GM19351 (cell line): Measurements from ENCODE around the gene MBD3L1.

Experiments
- ATAC-seq: cut with Tn5 transposase; IDR thresholded peaks from one replicate; pipeline ENCODE4 v1.9.1; 2021; ENCODE audit warnings: mild to moderate bottlenecking, moderate library complexity; ENCODE audit not compliant: unreplicated experiment

Gene MBD3L1

DNA sequence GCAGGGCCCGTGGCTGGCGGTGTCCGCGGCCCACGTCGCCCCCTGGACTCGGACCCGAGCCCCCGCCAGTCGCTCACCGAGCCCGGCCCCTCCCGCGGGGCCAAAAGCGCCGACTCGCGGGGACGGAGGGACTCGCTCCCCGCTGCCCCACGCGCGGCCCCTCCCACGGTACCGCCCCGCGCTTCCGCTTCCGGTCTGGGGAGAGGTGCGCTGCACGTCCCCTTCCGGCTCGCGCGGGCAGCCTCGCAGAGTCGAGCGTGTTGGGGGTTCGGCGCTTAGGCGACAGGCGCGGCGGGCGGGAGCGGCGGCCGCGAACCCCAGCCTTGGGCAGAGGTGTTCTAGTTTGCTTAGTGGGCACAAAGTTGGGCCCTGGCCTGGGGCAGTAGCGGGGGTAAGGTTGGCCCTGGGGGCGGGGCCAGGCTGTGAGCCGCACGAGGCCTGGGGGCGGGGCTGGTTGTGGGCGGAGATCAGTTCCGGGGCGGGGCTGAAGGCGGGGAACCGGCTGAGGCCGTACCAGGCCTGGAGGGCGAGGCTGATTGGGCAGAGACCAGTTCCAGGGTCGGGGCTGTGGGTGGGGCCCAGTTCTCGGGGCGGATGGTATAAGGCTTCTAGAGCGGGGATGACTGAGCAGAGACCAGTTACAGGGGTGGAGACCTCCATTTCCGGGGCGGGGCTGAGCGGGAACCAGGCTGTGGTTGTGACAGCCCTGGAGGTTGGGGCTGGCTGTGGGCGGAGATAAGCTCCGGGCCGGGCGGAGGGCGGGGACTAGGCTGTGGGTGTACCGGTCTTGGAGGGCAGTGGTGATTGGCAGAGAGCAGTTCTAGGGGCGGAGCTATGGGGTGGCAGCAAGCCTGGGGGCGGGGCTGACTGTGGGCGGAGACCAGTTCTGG lies at the start of gene MBD3L1, which contains the start of gene ZNF558:
TSS of gene MBD3L1 (plus strand) at position 246 of the 890 bp plus-strand sequence. CDS start 10,302 bp downstream, outside the sequence.
TSS of gene ZNF558 (minus strand) at position 173 of the 890 bp plus-strand sequence. CDS start 9,645 bp downstream, outside the sequence.
- ATAC-seq, result peak; percentile 83

DNA sequence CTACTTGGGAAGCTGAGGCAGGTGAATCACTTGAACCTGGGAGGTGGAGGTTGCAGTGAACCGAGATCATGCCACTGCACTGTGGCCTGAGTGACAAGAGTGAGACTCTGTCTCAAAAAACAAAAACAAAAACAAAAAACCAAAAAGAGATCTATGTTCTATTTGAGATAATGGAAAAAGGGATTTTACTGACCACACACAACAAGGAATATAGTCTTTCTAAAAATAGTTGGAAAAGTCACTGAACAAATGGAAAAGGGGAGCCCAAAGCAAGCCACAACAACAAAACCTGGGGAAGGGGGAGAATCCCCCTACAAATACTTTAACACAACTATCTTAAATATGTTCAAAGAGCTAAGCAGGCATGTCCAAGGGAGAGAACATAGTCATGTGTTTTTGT lies 37.4 kb upstream of the MBD3L1 start:
- ATAC-seq, result no peak

DNA sequence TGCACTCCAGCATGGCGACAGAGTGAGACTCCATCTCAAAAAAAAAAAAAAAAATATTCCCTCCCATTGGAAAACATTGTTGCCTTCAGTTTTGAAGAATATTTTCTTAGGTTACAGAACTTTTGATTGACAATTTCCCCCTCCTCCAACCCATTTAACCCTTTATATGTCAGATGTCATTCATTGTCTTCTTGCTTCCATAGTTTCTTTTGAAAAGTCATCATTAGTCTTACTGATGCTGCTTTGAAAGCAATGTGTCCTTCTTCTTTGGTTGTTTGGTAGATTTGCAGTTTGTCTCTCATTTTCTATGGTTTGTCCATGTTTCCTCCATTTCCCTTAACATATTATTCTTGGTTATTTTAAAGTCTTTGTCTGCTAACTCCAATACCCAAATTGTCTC lies 25.5 kb upstream of the MBD3L1 start:
- ATAC-seq, result no peak

DNA sequence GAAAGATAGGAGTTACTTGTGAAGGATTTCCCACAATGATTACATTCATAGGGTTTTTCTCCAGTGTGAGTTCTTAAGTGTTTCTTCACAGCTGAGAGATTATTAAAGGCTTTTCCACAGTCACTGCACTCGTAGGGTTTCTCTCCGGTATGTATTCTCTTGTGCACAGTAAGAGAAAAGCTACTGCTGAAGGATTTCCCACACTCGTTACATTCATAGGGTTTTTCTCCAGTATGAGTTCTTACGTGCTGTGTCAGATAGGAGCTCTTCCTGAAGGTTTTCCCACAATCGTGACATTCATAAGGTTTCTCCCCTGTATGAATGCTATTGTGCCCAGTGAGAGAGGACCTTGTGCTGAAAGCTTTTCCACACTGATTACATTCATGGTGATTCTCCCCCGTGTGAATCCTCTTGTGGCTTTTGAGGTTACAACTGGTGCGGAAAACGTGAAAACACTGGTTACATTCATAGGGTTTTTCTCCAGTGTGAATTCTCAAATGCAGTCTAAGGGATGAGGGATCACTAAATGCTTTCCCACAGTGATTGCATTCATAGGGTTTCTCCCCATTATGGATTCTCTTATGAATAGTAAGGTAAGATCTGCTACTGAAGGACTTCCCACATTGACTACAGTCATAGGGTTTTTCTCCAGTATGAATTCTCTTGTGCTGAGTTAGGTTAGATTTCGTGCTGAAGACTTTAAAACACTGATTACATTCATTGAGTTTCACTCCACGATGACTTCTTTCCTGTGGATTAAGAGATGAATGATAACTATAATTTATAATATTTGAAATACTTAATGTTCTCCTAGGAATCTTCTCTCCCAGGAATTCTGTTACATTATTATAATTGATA lies 20.6 kb upstream of the MBD3L1 start:
- ATAC-seq, result no peak

DNA sequence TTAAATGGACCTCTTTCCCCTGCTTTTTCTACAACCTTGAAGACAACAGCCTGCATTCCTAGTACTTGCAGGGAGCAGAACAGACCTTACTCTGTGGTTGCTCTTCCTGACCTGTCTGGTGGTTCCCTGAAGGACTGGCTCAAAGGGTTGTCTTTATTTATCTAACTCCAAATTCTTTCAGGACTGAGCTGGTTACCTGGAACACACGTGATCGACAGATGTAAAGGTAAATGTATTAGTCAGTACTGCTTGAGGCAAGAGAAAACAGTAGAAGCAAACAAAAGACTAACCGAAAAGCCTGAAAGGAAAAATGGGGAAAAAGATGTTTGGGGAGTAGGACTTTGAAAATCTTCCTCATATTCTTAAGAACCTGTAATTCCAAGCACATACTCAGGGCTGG lies 18.0 kb upstream of the MBD3L1 start:
- ATAC-seq, result no peak

DNA sequence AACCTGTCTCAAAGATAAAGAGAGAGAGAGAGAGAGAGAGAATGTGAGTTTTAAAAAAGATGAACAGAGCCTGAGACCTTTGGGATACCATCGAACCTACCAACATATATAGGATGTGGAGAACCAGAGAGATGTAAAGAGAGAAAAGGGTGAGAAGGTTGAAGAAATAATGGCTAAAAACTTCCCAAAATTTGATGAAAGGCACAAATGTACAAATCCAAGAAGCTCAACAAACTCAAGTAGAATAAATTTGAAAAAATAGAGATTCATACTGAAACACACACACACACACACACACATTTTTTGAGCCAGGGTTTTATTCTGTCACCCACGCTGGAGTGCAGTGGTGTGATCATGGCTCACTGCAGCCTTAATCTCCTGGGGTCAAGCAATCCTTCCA lies 16.4 kb upstream of the MBD3L1 start:
- ATAC-seq, result no peak

DNA sequence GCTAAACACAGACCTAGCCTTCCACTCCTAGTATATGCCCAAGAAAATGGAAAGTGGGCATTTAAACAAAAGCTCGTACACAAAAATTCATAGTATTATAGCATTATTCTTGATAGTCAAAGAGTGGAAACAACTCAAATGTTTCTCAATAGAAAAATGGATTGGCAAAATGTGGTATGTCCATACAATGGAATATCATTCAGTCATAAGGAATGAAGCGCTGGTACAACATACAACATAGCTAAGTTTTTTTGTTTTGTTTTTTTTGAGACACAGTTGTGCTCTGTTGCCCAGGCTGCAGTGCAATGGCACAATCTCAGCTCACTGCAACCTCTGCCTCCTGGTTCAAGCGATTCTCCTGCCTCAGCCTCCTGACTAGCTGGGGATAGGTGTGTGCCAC lies 11.9 kb upstream of the MBD3L1 start:
- no peak for ATAC-seq

DNA sequence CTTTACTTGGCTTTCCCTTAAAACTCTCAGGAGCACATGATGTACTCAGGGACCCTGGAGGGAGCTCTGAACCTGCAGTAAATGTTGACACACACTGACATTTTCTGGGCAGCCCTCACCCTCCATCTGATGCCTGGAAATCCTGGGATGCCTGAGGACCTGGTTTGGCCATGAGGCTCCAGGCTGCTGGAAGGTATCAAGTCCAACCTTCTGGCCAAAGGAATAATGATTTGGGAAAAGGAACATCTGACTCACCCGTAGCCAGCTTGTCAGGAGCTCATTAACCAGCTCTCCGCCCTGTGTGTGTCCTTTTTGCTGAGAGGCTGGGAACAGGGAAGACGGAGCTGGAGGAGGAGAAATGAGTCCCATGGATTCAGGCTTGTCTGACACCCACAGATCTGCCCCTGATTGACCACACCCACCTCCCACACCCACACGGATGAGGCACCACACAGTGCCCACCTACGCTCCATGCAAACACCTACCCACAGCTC lies 10.4 kb upstream of the MBD3L1 start:
- ATAC-seq, result no peak

DNA sequence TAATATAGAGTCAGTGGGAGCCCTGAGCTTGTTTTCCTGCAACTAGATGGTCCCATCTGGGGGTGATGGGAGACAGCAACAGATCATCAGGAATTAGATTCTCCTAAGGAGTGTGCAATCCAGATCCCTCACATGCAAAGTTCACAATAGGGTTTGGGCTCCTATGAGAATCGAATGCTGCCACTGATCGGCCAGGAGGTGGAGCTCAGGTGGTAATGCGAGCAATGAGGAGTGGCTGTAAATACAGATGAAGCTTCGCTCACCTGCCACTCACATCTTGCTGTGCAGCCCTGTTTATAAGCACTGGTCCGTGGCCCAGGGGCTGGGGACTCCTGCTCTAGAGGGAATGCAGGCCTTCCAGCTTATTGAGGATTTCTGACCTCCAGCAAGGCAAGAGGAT lies 5.8 kb upstream of the MBD3L1 start:
- no peak for ATAC-seq

DNA sequence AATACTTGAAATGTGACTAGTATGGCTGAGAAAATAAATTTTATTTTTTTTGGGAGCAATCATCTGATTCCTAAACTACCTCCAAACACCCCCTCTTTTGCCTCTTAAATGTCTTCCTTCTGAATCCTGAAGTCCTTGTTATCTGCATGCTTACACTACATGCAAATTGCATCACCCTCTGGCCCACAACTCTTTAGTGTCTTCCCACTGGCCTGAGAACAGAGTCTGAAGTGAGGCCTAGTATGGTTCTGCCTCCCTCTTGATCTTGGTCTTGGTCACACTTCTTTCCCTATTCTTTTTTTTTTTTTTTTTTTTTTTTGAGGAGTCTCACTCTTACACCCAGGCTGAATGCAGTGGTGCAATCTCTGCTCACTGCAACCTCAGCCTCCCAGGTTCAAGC lies 4.9 kb upstream of the MBD3L1 start:
- ATAC-seq, result no peak

DNA sequence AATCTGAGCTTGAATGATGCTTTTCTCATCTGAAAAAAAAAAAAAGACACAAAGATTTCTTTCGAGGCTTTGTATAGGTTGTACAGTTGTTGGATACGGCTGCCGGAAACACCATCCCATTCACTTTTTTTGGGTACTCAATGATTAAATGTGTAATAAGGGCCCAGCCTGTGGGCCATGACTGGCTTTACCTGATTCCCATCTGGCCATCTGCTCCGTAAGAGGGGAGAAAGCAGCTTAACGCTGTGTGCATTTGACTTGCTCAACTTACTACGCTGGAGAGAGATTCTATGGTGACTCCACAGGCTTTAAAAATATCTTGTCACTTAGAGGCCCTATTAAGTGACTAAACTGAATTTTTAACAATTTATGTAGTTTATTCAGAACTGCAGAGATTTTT lies 804 bp upstream of the MBD3L1 start:
- ATAC-seq, result no peak

DNA sequence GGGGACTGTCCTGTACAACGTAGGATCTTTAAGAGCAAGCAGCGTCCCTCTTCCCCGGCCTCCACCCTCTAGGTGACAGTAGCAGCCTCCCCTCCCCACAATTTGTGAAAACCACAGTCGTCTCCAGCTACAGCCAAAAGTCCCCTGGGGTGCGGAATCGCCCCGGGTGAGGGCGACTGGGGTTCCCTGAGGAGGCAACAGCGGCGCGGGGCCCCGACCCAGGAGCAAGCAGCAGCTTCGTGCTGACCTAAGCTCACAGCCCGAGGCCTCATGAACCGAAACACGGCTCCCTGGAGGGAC lies 395 bp upstream of the MBD3L1 start:
- peak; percentile 30 for ATAC-seq

DNA sequence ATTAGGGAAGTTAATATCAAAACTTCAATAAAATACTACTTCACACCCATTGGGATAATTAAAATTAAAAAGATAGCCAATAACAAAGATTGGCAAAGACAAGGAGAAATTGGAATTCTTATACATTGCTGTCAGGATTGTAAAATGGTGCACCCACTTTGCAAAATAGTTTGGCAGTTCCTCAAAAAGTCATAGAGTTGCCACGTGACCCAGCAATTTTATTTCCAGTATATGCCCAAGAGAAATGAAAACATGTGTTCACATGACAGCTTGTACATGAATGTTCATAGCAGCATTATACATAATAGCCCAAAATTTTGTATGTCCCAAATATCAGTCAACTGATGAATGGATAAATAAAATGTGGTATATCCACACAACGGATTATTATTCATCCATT lies 3.3 kb downstream of the MBD3L1 start:
- ATAC-seq, result no peak

DNA sequence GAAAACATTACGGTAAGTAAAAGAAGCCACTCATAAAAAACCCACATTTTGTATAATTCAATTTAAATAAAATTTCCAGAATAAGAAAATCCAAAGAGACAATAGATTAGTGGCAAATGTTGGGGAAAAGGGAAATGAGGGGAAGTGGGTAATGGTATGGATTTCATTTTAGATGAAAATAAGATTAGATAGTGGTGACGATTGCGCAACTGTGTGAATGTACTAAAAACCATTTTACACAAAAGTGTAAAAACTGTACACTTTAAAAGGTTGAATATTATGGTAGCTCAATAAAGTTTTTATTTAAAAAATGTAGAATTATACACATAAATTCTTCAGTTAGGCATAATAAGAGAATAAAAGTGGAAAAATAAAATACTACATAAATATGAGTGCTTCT lies 3.7 kb downstream of the MBD3L1 start:
- ATAC-seq, result no peak

DNA sequence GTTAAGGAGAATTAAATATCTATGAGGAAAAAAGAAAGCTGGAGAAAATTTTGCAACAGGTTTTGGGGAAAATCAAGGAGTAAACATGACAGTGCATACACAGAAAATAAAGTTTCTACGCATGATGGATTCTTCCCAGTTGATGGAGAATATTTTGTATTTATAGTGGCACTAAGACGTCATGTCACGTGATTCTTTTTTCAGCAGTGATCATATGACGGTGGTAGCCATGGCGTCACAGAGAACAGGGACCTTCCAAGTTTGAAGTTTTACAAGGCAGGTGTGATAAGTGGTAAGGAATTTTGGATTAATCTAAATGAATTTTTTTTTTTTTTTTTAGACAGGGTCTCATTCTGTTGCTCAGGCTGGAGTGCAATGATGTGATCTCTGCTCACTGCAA lies 8.5 kb downstream of the MBD3L1 start:
- ATAC-seq, result no peak

DNA sequence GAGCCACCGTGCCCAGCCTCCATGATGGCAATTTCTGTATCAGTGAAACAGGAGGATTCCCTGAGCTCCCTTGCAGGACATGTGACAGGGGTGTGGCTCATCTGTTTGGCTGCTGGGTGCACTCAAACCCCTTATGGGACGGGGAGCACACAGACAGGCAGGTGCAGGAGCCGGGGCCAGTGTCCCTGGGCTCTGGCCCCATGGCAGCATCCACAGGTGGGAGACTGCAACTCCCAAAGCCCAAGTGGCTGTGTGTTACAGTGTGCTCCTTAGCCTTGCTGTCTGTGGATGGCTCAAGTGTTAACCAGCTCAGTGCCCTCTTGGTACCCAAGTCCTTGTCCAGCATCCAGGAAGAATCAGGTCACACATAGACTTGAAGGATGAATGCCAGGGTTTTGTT lies 14.6 kb downstream of the MBD3L1 start:
- ATAC-seq, result no peak

DNA sequence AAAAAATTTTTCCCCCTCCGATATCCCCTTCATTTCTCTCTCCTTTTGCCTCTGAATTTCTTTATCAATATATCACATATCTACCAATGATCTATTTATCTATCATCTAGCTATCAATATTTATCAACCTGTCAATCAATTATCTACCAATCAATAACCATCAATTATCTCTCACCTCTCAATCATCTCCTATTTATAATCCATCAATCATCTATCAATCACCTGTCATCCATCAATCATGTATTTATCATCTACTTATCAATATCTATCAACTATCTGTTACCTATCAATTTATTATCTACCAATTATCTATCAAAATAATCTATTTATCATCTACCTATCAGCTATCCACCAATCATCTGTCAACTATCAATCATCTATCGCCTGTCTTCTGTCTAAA lies 17.1 kb downstream of the MBD3L1 start:
- ATAC-seq, result no peak

DNA sequence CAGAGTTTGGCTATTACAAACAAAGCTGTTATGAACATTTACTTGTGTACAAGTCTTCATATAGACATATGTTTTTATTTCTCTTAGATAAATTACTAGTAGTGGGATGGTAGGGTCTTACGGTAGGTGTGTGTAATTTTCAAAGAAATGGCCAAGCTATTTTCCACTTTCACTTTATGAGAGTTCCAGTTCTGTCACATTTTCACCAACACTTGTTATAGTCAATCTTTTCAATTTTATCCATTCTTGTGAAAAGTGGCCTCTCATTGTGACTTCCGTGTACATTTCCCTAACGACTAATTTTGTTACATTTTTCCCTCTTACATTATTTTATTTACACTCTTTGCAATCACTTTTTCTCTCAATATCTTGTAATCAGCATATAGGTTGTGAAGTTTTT lies 18.3 kb downstream of the MBD3L1 start:
- no peak for ATAC-seq

DNA sequence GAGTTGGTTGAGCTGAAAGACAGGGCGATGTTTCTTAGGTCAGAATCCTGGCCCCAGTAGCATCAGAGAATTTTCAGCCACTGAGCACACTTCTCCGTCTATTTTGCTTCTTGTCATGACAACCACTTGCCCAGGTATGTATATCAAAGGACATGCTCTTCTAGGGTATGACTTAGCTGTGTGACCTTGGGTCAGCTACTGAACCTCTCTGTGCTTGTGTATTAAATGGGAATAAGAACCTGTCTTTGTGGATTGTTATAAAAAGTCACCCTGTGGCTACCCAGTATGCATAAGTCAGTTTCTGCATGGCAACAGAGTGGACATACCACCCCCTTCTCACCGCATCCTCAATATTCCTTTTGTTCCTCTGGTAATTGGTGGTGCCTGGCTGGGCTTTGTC lies 26.1 kb downstream of the MBD3L1 start:
- ATAC-seq, result no peak

DNA sequence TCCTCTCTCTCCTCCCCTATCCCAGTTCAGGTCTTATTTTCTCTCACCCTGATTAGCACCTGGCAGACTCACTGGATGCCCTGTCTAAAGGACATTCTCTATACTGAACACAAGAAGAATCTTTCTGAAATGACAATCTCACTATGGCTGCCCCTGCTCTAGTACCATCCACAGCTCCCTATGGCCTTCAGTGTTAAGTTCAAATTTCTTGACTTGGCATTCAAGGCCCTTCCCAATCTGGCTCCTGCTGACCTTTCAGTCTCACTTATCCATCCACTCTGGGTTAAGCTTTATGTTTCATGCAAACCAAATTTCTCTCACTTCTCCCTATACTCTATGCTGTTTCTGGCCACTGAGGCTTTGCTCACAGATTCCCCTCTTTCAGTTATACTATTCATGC lies 34.2 kb downstream of the MBD3L1 start:
- ATAC-seq, result no peak

DNA sequence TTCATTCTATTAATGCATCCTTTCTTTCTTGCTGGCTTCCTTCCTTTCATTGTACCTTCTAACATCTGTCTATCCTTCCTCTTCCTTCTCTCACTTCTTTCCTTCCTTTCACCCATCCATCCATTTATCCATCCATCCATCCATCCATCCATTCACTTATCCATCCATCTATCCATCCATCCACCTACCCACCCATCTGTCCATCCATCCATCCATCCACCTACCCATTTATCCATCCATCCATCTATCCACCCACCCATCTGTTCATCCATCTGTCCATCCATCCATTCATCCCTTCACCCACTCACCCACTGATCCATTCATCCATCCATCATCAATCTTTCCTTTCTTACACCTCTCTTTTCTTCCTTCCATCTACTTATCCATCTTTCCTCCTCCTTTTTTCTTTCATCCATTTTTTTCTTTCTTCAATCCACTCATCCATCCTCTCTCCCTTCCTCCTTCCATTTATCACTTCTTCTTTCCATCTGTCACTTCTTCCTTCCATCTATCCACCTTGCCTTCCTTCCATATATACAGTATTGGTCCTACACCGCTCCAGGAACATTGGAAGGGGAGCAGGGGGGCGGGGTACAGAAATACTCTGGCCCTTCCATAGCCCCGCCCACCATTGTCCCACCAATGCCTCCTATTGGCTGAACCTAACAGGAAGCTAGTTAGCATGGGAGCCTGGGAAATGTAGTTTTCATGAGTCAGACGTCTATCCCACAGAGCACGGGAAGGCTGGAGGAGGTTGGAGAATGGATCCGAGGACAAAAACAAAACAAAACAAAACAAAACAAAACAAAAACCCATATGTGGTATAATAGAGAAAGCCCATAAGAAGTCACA lies 45.9 kb downstream of the MBD3L1 start:
- ATAC-seq, result no peak
